ENCODE data around the gene IFT43.

DNA sequence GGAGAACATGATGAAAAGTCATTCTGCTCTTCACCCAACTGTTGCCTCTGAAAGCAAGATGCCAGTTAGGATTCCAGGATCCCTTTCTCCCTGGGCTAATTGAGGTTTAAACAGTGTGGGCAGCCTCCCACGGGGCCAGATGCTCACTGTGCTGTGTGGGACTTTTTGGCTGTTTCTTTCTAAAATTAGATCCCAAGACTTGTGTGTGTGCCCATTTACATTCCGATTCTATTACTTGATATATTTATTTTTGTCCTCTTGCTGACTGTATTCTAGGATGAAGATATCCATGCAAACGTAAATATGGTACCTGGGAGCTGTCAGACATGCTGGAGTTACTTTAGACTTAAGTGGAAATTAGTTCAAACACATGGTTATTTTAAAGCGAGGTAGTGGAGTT, 6.2 kb downstream of the IFT43 start:
- TF ChIP-seq, protein P1, sequence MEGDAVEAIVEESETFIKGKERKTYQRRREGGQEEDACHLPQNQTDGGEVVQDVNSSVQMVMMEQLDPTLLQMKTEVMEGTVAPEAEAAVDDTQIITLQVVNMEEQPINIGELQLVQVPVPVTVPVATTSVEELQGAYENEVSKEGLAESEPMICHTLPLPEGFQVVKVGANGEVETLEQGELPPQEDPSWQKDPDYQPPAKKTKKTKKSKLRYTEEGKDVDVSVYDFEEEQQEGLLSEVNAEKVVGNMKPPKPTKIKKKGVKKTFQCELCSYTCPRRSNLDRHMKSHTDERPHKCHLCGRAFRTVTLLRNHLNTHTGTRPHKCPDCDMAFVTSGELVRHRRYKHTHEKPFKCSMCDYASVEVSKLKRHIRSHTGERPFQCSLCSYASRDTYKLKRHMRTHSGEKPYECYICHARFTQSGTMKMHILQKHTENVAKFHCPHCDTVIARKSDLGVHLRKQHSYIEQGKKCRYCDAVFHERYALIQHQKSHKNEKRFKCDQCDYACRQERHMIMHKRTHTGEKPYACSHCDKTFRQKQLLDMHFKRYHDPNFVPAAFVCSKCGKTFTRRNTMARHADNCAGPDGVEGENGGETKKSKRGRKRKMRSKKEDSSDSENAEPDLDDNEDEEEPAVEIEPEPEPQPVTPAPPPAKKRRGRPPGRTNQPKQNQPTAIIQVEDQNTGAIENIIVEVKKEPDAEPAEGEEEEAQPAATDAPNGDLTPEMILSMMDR (IDR thresholded peaks at IDR 0.05 in 4 of 5, conservative IDR thresholded peaks at IDR 0.05 in 1 of 5), result no peak
- no peak for TF ChIP-seq POLR2A (IDR thresholded peaks at IDR 0.05)

Data from gastrocnemius medialis (tissue), 4 donors.